Type B pancreatic cell (in vitro differentiated cells): ENCODE results near the gene FBXW5. TPM values are rescaled to one million over a fixed set of nuclear protein-coding genes. Genes with fewer than 3 reads are reported as not detected.
A peak's percentile ranks its signal among the peaks of the same experiment; 100 is the strongest.

Experiments used
- DNase-seq: peaks from one replicate; pipeline ENCODE4 v3.0.0; 2021; ENCODE audit warnings: mixed read lengths; ENCODE audit not compliant: unreplicated experiment; ENCODE audit errors: extremely low spot score
- H3K27ac Mint-ChIP-seq: 2 replicates; pipeline ENCODE4 v1.8.0; 2021; ENCODE audit warnings: mild to moderate bottlenecking, mixed read lengths
- H3K27me3 Mint-ChIP-seq: 2 replicates; pipeline ENCODE4 v1.8.0; 2021; ENCODE audit warnings: mixed read lengths
- H3K36me3 Mint-ChIP-seq: 2 replicates; pipeline ENCODE4 v1.8.0; 2021; ENCODE audit warnings: mixed read lengths
- H3K4me1 Mint-ChIP-seq: one replicate; pipeline ENCODE4 v1.8.0; 2021; ENCODE audit warnings: mixed read lengths; ENCODE audit not compliant: unreplicated experiment
- H3K4me3 Mint-ChIP-seq: 2 replicates; pipeline ENCODE4 v1.8.0; 2021; ENCODE audit warnings: mild to moderate bottlenecking, mixed read lengths
- H3K9me3 Mint-ChIP-seq: 2 replicates; pipeline ENCODE4 v1.8.0; 2021; ENCODE audit warnings: mixed read lengths
- CTCF ChIP-seq: fragments of 200-600 bp; sonication (generic); conservative IDR thresholded peaks from 2 replicates; pipeline ENCODE4 v1.5.0; 2021; ENCODE audit warnings: antibody characterized with exemption, mild to moderate bottlenecking
- total RNA-seq: library from RNA; stranded (reverse); gene quantifications from 2 replicates; pipeline ENCODE4 v1.2.1, GENCODE V29; 2021; ENCODE audit warnings: low replicate concordance

Gene FBXW5
- total RNA-seq, 1 donor from 2014 or later: 82.8 TPM

DNA sequence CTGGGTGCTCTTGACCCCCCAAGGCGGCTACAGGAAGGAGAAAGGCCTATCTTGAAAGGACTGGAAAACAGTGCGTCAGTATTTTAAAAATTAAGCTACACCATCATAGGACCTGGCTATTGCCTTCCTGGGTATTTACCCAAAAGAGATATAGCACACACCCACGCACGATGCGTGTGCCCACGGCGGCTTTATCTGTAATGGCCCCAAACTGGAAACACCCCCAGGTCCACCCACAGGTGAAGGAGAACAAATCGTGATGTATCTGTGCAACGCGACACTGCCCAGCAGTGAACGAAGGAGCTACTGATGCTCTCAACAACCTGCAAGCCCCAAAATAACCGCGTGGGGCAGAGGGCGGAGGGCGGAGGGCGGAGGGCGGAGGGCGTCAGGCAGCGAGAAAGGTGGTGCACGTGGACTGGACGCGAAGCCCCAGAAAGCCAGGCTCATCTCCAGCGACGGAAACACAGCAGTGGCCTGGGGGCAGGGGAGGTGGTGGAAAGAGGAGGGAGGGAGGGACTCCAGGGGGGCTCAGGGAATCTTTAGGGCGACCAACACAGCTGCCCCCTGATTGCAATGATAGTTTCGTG lies 20.4 kb upstream of the FBXW5 start:
- H3K27me3 Mint-ChIP-seq: no peaks in the 10 kb centered on the region
- H3K36me3 Mint-ChIP-seq: no peaks in the 10 kb centered on the region
- no peaks in the 10 kb centered on the region for H3K9me3 Mint-ChIP-seq

GRCh38 chr9:136964171-136964689 lies 19.7 kb upstream of the FBXW5 start:
- H3K4me3 Mint-ChIP-seq: no peak overlapping the region

More for the DNA sequence above, 20.4 kb upstream of the FBXW5 start:
- TF ChIP-seq CTCF: no peak
- H3K27ac Mint-ChIP-seq: no peak overlapping the region
- H3K4me3 Mint-ChIP-seq: no peak overlapping the region
- peaks cover 9% of the 10 kb centered on the region for H3K4me1 Mint-ChIP-seq
- no peak for DNase-seq

DNA sequence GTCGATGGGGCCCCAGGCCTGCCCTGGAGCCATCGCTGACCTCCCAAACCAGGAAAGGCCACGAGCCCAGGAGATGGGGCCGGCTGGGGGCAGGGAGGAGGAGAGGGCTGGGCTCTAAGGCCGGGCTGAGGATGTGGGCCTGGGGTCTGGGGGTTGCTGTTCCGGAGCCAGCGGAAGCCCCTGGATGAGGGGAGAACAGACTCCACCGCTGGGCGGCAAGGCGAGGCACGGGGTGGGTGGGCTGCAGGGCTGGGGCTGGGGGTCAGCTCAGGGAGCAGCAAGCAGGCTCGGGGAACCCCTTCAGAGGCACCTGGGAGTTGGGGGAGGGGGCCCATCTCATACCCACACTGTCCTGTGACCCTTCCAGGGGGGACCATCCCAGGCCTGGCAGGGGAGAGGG lies 19.2 kb upstream of the FBXW5 start:
- DNase-seq: no peak
- Mint-ChIP-seq H3K4me1 (peaks cover 9% of the 10 kb centered on the region), H3K9me3 (no peaks in the 10 kb centered on the region), H3K4me3 (no peak overlapping the region), H3K27ac (no peak overlapping the region), H3K27me3 (no peaks in the 10 kb centered on the region), H3K36me3 (no peaks in the 10 kb centered on the region)
- TF ChIP-seq CTCF: no peak

More at GRCh38 chr9:136964171-136964689, 19.7 kb upstream of the FBXW5 start:
- H3K4me1 Mint-ChIP-seq: peaks cover 9% of the 10 kb centered on the region
- no peaks in the 10 kb centered on the region for H3K36me3 Mint-ChIP-seq
- H3K9me3 Mint-ChIP-seq: no peaks in the 10 kb centered on the region
- no peak overlapping the region for H3K27ac Mint-ChIP-seq
- no peak for DNase-seq
- no peak for TF ChIP-seq CTCF
- H3K27me3 Mint-ChIP-seq: no peaks in the 10 kb centered on the region

GRCh38 chr9:136963341-136963740 lies 18.8 kb upstream of the FBXW5 start:
- Mint-ChIP-seq H3K9me3 (no peaks in the 10 kb centered on the region), H3K36me3 (no peaks in the 10 kb centered on the region), H3K4me1 (peaks cover 9% of the 10 kb centered on the region), H3K27ac (no peak overlapping the region), H3K27me3 (no peaks in the 10 kb centered on the region), H3K4me3 (no peak overlapping the region)
- DNase-seq: no peak
- no peak for TF ChIP-seq CTCF

- peaks cover 9% of the 10 kb centered on the region for H3K4me1 Mint-ChIP-seq
- H3K36me3 Mint-ChIP-seq: no peaks in the 10 kb centered on the region
- no peaks in the 10 kb centered on the region for H3K27me3 Mint-ChIP-seq
- H3K27ac Mint-ChIP-seq: peak overlapping the region; percentile 53
- no peak for TF ChIP-seq CTCF
- DNase-seq: no peak
- H3K9me3 Mint-ChIP-seq: no peaks in the 10 kb centered on the region
- H3K4me3 Mint-ChIP-seq: no peak overlapping the region
These were observed 18.2 kb upstream of the FBXW5 start for GRCh38 chr9:136962701-136963248.
